NCI-H226 (cell line): ENCODE data around the gene MAP3K9.

Source experiments
- DNase-seq: peaks from one replicate; pipeline ENCODE4 v3.0.0-alpha.2; 2015

MAP3K9 gene

GRCh38 chr14:70685474-70686197 is 123.7 kb downstream of the MAP3K9 start:
- DNase-seq = no peak

- no peak for DNase-seq
These were observed 125.3 kb downstream of the MAP3K9 start for GRCh38 chr14:70683983-70684382.

- no peak for DNase-seq
These were observed 128.6 kb downstream of the MAP3K9 start for GRCh38 chr14:70680748-70681147.

GRCh38 chr14:70677341-70677740 is 132.0 kb downstream of the MAP3K9 start:
- no peak for DNase-seq
